K562 (cell line): ENCODE results near the gene POTEE. TPM values are rescaled to one million over a fixed set of nuclear protein-coding genes. Genes with fewer than 3 reads are reported as not detected.
A peak's percentile ranks its signal among the peaks of the same experiment; 100 is the strongest.
"Not testable (repeated sequence)": the region's sequence is repeated elsewhere in the genome, so short reads cannot be mapped to it uniquely, and the experiment has no call there.

Experiments
- CHD1 ChIP-seq: fragments of 200-600 bp; sonication (generic); IDR thresholded peaks from one replicate; pipeline ENCODE4 v1.6.1; 2012; ENCODE audit warnings: mild to moderate bottlenecking, moderate library complexity, low read length, inconsistent platforms
- CREM ChIP-seq: IDR thresholded peaks from 2 replicates; pipeline ENCODE4 v1.6.1; 2014; ENCODE audit warnings: antibody characterized with exemption, low read depth
- ESRRA ChIP-seq: fragments of 450-650 bp; IDR thresholded peaks from 2 replicates; pipeline ENCODE4 v1.6.1; 2014; ENCODE audit warnings: low read depth, mild to moderate bottlenecking, moderate library complexity, borderline replicate concordance
- GTF2A2 ChIP-seq: IDR thresholded peaks from 2 replicates; pipeline ENCODE4 v1.6.1; 2016; ENCODE audit warnings: mild to moderate bottlenecking, missing genetic modification characterization, missing compliant biosample characterization
- MTA3 ChIP-seq: fragments of 450-650 bp; formaldehyde crosslinking; IDR thresholded peaks from 2 replicates; pipeline ENCODE4 v1.6.1; 2017; ENCODE audit warnings: mild to moderate bottlenecking, borderline replicate concordance
- MYC ChIP-seq, 2 experiments: fragments of 250-450 bp in 1 of 2; sonication (Bioruptor Pico) in 1 of 2; IDR thresholded peaks; 2 replicates each; pipeline versions ENCODE4 v1.5.1 to v1.6.1; 2012 to 2021; ENCODE audit warnings: low read depth in 2 of 2, borderline replicate concordance in 1 of 2, improper control_type of control experiment in 1 of 2, low read length in 1 of 2, mild to moderate bottlenecking in 1 of 2, moderate library complexity in 1 of 2
- NFYB ChIP-seq: IDR thresholded peaks from 2 replicates; pipeline ENCODE4 v1.6.1; 2011; ENCODE audit warnings: mild to moderate bottlenecking, moderate library complexity; ENCODE audit not compliant: insufficient read length; ENCODE audit errors: extremely low read depth
- NR2C1 ChIP-seq, 2 experiments: fragments of 450-650 bp; IDR thresholded peaks; 2 replicates each; pipeline ENCODE4 v1.6.1; 2017; ENCODE audit warnings: mild to moderate bottlenecking in 2 of 2, antibody characterized with exemption in 1 of 2, inconsistent platforms in 1 of 2, missing compliant biosample characterization in 1 of 2, missing genetic modification characterization in 1 of 2
- POLR2A ChIP-seq: fragments of 450-650 bp; conservative IDR thresholded peaks from 2 replicates; pipeline ENCODE4 v1.6.1; 2016
- SOX6 ChIP-seq: fragments of 450-650 bp; IDR thresholded peaks from 2 replicates; pipeline ENCODE4 v1.6.1; 2014; ENCODE audit warnings: mild to moderate bottlenecking
- ZKSCAN1 ChIP-seq: fragments of 150-350 bp; IDR thresholded peaks from 2 replicates; pipeline ENCODE4 v1.6.1; 2016; ENCODE audit warnings: low read depth, low read length
- ZNF175 ChIP-seq: fragments of 200-800 bp; sonication (Bioruptor generic); IDR thresholded peaks from 2 replicates; pipeline ENCODE4 v1.6.1; 2016; ENCODE audit warnings: low read depth, mild to moderate bottlenecking, missing genetic modification characterization, missing compliant biosample characterization
- polyA plus RNA-seq, 8 experiments: library from polyadenylated mRNA; depleted of rRNA in 4 of 8; stranded (reverse) in 5 of 8; unstranded in 3 of 8; fragments of >200 nt; fragmentation: Nextera tagmentation in 2 of 8; fragmentation: Illumina TruSeq in 1 of 8; extraction: Ambion mirVana in 2 of 8; extraction: Trizol in 1 of 8; gene quantifications; 2 replicates each; pipeline versions ENCODE4 v1.2.1 to v1.2.3, GENCODE V29; 2011 to 2014; ENCODE audit warnings: inconsistent platforms in 1 of 8, missing spikeins in 1 of 8
- total RNA-seq, 7 experiments: library from RNA; depleted of rRNA in 6 of 7; stranded (reverse); fragments of >200 nt in 6 of 7; fragmentation: Illumina TruSeq in 2 of 7; extraction: Trizol in 2 of 7; gene quantifications; 2 replicates each; pipeline versions ENCODE4 v1.2.1 to v1.2.3, GENCODE V29; 2011 to 2021; ENCODE audit warnings: low replicate concordance in 1 of 7
- TF ChIP-seq, protein P1 (sequence below): fragments of 200-600 bp; sonication (generic); IDR thresholded peaks from one replicate; pipeline ENCODE4 v1.6.1; 2012; ENCODE audit warnings: mild to moderate bottlenecking, low read depth, low read length, inconsistent platforms
- TF ChIP-seq, protein P2 (sequence below), 2 experiments: fragments of 450-650 bp; conservative IDR thresholded peaks; 2 replicates each; pipeline ENCODE4 v1.6.1; 2017; ENCODE audit warnings: mild to moderate bottlenecking in 2 of 2, moderate library complexity in 2 of 2

Gene POTEE
- total and polyA plus RNA-seq, 9 of the 15 experiments (the other 6 are each of a cell fraction or from before 2014, with no cell fraction given) = 0.22 to 31.8 (median 16.9) TPM

DNA sequence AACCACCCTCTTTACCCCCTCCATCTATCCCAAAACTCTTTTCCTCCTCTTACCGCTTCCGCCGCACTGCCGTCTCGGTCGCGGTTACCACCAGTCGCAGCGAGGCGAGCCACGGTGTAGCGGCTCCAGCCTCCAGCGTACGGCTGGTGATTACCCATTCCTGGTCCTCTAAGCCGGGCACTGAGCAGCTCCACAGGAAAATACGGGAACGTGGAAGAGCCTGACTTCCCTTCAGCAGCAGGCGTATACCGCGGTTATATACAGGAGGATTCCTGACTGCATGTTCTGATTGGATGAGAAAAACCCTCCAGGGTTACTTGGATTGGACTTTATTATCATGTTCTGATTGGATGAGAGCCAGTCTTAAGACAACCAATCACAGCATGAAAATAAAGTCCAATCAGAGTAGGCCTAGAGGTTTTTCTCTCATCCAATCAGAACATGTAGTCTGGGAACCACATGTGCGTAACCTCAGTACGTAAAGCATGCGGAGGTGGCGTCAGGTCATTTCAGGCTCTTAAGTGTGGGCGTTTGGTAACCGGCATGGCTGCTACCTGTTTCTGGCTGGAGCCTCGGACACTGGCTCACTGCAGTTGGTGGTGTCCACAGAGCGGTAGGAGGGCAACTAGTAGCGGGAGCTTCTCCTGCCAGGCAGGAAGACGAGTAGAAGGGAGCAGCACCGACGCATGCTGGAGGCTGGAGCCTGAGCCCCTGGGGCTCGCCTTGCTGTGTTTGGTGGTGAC, at the start of gene POTEE (continued):
- TF ChIP-seq, protein P1, sequence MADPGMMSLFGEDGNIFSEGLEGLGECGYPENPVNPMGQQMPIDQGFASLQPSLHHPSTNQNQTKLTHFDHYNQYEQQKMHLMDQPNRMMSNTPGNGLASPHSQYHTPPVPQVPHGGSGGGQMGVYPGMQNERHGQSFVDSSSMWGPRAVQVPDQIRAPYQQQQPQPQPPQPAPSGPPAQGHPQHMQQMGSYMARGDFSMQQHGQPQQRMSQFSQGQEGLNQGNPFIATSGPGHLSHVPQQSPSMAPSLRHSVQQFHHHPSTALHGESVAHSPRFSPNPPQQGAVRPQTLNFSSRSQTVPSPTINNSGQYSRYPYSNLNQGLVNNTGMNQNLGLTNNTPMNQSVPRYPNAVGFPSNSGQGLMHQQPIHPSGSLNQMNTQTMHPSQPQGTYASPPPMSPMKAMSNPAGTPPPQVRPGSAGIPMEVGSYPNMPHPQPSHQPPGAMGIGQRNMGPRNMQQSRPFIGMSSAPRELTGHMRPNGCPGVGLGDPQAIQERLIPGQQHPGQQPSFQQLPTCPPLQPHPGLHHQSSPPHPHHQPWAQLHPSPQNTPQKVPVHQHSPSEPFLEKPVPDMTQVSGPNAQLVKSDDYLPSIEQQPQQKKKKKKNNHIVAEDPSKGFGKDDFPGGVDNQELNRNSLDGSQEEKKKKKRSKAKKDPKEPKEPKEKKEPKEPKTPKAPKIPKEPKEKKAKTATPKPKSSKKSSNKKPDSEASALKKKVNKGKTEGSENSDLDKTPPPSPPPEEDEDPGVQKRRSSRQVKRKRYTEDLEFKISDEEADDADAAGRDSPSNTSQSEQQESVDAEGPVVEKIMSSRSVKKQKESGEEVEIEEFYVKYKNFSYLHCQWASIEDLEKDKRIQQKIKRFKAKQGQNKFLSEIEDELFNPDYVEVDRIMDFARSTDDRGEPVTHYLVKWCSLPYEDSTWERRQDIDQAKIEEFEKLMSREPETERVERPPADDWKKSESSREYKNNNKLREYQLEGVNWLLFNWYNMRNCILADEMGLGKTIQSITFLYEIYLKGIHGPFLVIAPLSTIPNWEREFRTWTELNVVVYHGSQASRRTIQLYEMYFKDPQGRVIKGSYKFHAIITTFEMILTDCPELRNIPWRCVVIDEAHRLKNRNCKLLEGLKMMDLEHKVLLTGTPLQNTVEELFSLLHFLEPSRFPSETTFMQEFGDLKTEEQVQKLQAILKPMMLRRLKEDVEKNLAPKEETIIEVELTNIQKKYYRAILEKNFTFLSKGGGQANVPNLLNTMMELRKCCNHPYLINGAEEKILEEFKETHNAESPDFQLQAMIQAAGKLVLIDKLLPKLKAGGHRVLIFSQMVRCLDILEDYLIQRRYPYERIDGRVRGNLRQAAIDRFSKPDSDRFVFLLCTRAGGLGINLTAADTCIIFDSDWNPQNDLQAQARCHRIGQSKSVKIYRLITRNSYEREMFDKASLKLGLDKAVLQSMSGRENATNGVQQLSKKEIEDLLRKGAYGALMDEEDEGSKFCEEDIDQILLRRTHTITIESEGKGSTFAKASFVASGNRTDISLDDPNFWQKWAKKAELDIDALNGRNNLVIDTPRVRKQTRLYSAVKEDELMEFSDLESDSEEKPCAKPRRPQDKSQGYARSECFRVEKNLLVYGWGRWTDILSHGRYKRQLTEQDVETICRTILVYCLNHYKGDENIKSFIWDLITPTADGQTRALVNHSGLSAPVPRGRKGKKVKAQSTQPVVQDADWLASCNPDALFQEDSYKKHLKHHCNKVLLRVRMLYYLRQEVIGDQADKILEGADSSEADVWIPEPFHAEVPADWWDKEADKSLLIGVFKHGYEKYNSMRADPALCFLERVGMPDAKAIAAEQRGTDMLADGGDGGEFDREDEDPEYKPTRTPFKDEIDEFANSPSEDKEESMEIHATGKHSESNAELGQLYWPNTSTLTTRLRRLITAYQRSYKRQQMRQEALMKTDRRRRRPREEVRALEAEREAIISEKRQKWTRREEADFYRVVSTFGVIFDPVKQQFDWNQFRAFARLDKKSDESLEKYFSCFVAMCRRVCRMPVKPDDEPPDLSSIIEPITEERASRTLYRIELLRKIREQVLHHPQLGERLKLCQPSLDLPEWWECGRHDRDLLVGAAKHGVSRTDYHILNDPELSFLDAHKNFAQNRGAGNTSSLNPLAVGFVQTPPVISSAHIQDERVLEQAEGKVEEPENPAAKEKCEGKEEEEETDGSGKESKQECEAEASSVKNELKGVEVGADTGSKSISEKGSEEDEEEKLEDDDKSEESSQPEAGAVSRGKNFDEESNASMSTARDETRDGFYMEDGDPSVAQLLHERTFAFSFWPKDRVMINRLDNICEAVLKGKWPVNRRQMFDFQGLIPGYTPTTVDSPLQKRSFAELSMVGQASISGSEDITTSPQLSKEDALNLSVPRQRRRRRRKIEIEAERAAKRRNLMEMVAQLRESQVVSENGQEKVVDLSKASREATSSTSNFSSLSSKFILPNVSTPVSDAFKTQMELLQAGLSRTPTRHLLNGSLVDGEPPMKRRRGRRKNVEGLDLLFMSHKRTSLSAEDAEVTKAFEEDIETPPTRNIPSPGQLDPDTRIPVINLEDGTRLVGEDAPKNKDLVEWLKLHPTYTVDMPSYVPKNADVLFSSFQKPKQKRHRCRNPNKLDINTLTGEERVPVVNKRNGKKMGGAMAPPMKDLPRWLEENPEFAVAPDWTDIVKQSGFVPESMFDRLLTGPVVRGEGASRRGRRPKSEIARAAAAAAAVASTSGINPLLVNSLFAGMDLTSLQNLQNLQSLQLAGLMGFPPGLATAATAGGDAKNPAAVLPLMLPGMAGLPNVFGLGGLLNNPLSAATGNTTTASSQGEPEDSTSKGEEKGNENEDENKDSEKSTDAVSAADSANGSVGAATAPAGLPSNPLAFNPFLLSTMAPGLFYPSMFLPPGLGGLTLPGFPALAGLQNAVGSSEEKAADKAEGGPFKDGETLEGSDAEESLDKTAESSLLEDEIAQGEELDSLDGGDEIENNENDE = peak; percentile 67
- TF ChIP-seq NR2C1 (IDR thresholded peaks at IDR 0.05) (peak; percentile 75), NR2C1 (tag; IDR thresholded peaks at IDR 0.05) (peak; percentile 74), NFYB (peak; percentile 64), CHD1 (peak; percentile 49), ZNF175 (peak; percentile 59; the same call in 1 of the 2 replicates), ZKSCAN1 (0 out of 2 replicates have a peak, but pooled peaks have one; percentile 19), MTA3 (peak; percentile 99), ESRRA (peak; percentile 48; the same call in 1 of the 2 replicates), CREM (peak; percentile 79), POLR2A (peak; percentile 97), SOX6 (0 out of 2 replicates have a peak, but pooled peaks have one; percentile 15), MYC (IDR thresholded peaks at IDR 0.05; ENCODE audit: low read depth, low read length) (peak; percentile 78), GTF2A2 (peak; percentile 88)
- TF ChIP-seq, protein P2, sequence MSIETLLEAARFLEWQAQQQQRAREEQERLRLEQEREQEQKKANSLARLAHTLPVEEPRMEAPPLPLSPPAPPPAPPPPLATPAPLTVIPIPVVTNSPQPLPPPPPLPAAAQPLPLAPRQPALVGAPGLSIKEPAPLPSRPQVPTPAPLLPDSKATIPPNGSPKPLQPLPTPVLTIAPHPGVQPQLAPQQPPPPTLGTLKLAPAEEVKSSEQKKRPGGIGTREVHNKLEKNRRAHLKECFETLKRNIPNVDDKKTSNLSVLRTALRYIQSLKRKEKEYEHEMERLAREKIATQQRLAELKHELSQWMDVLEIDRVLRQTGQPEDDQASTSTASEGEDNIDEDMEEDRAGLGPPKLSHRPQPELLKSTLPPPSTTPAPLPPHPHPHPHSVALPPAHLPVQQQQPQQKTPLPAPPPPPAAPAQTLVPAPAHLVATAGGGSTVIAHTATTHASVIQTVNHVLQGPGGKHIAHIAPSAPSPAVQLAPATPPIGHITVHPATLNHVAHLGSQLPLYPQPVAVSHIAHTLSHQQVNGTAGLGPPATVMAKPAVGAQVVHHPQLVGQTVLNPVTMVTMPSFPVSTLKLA (conservative IDR thresholded peaks at IDR 0.05) = peak; percentile 85 to 95
- TF ChIP-seq MYC (CRISPR knock-in tag; IDR thresholded peaks at IDR 0.05; ENCODE audit: borderline replicate concordance, low read depth) = not testable (repeated sequence)
